NCI-H2227 (cell line): ENCODE measurements around the gene RAB25.
"Not testable (repeated sequence)": the region's sequence is repeated elsewhere in the genome, so short reads cannot be mapped to it uniquely, and the experiment has no call there.

Experiments used
- DNase-seq: peaks from one replicate; lab custom pipeline; 2025; ENCODE audit not compliant: unreplicated experiment; lab: John Stamatoyannopoulos, UW

The RAB25 gene

GRCh38 chr1:156054500-156055280, 6.3 kb upstream of the RAB25 start, which contains the start of gene LAMTOR2:
Gene LAMTOR2 (plus strand): TSS chr1:156054782. CDS start chr1:156054890, 108 bp downstream.
- peak; percentile 99 for DNase-seq

- DNase-seq = no peak
These were observed 5.5 kb upstream of the RAB25 start for GRCh38 chr1:156055281-156056048.

DNA sequence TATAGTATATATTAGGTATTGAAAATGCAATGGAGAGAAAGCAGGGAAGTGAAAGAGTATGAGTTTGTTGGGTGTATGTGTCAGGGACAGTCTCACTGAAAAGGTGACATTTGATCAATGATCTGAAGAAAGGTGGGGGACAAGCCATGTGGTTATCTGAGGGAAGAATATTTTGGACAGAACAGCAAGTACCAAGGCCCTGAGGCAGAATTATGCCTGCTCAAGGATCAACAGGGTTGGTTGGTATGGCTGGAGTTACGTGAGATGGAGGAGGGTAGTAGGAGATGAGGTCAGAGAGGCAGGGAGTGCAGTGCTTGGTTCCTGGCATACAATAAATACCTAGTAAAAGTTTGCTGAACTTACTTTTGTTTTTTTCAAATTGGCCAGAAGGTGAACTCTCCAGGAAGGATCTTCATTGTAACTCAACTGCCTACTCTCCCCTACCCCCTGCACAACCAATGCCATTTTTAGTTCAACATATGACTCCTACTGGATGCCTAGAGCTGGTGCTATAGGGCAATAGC, 4.6 kb upstream of the RAB25 start:
- DNase-seq = no peak

DNA sequence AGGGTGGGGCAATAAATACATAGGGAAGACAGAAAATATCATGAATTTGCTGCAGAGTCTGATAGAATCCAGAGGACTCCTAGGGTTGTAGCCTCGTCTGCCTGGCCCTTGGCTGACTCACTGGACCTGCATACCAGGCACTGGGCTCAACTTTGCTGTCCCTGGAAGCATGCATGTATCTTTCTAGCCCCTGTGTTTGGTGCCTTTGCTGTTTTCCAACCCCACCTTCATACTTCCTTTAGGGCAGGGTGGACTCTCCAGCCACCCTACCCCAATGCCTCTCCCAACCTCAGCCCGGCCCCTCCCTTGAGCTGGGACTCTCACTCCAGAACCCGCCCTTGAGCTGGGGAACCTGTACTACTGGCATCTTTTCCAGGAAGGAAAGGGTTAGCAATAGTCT, 1.2 kb downstream of the RAB25 start:
- DNase-seq = no peak

DNA sequence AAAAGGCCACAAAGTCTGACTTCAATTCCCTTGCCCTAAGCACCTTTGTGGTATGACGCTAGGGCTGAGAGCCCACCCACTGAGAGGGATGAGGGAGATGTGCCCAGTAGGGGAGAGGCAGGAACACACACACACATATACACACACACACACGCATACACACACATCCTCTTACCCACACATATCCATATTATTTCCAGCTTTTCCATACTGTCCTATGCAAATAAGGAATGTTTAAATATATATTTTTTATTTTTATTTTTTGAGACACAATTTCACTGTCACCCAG, 3.0 kb downstream of the RAB25 start:
- no peak for DNase-seq

DNA sequence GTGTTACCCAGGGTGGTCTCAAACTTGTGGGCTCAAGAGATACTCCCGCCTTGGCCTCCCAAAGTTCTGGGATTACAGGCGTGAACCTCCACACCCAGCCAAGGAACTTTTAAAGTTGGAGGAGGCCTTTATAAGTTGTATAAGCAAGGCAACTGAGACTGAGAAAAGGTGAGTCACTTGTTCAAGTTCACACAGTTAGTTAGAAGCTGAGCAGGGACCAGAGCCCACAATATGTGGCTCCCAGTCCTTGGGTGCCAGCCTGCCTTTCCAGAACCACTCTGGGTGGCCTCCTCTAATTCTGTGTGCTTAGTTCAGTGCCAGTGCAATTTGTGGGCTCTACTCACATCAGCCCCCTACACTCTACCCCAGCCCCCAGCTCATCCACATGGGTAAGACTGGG, 3.7 kb downstream of the RAB25 start:
- no peak for DNase-seq

DNA sequence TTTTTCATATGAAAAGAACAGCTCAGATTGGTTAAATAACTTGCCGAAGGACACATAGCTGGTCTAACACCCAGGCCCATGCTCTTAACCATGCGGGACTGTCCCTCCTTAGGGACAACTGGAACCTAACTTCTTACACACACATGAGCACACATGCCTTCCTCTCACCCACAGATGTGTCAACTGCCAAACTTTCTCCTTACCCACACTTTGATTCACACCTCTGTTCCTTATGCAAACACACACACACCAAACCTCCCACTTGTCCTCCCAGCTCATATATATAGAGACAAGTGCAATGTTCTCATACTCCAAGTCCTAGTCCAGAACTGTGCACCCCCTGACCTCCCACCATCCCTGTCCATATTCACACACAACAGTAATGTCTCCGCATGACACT, 4.3 kb downstream of the RAB25 start:
- no peak for DNase-seq

GRCh38 chr1:156065871-156066270, 4.9 kb downstream of the RAB25 start:
- no peak for DNase-seq

DNA sequence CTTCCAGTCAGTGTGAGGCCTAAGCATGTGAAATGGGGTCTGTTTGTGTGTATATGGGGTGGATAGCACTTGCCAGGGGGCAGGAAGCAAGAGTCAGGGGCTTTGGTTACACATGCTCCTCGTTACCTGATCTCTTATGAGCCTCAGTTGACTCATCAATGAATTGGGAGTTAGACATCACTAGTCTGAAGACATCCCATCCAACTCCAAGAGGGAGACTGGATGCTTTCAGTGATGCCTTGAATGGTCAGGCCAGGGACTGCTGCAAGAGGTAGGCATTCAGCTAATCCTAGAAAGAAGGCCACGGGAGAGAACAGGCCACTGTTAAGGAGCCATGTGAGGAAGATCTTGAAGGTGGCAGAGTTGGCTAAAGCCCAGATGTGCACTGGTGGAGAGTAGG, 6.3 kb downstream of the RAB25 start:
- no peak for DNase-seq

DNA sequence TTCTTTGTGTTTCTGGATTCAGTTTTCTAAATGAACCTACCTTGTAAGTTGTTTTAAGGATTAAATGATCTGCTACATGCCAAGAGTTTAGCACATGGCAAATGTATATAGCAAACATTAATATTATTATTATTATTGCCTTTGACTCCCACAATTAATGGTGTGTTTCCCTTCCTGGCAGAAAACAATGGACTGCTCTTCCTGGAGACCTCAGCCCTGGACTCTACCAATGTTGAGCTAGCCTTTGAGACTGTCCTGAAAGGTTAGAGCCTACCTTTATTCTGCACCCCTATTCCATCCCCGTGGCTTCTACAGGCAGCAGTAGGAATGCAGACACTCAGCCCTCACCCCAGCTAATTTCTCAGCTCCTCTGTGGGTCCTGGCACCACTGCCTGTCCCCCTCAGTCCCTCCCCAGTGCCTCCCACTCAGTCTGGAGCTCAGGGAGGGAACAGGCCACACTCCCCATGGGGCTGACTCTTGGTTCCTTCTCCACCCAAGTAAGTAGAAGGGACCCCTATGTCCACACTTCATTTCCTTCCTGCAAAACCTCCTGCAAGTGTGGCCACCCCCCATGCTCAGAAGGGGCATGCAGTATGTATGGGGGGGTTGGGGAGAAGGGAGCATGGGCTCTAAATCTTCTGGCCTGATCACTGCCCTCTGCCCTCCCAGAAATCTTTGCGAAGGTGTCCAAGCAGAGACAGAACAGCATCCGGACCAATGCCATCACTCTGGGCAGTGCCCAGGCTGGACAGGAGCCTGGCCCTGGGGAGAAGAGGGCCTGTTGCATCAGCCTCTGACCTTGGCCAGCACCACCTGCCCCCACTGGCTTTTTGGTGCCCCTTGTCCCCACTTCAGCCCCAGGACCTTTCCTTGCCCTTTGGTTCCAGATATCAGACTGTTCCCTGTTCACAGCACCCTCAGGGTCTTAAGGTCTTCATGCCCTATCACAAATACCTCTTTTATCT, 8.8 kb downstream of the RAB25 start:
- DNase-seq = no peak

DNA sequence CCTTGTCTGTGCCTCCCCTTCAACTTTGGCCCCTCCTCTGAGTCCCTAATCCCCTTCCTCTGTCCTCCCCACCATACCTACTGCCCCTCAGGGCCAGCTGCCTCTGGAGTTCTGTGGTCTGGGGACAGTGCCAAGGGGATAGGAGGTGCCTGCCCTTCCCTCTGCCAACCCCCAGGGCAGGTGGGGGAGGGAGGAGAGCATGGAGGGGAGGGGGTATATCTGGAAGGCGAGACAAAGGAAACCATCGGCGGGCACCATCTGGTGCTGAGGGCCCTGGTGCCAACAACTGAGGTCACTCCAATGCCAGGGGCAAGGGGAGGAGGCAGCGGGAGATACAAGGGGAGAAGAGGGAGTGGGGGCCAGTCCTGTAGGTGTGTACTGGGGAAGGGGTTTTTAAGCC, 9.6 kb downstream of the RAB25 start:
- no peak for DNase-seq

DNA sequence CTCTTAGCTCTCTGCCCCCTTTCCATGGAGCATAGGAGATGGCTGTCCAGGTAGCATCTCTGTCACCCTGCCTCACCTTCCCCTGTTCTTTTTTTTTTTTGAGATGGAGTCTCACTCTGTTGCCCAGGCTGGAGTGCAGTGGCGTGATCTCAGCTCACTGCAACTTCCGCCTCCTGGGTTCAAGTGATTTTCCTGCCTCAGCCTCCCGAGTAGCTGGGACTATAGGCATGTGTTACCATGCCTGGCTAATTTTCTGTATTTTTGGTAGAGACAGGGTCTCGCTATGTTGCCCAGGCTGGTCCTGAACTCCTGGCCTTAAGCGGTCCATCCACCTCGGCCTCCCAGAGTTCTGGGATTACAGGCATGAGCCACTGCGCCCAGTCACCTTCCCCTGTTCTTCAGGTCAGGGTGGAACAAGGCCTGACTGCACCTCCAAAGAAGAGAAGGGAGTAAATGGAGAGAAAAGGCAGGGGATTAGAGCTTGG, 10.4 kb downstream of the RAB25 start:
- DNase-seq = not testable (repeated sequence)

DNA sequence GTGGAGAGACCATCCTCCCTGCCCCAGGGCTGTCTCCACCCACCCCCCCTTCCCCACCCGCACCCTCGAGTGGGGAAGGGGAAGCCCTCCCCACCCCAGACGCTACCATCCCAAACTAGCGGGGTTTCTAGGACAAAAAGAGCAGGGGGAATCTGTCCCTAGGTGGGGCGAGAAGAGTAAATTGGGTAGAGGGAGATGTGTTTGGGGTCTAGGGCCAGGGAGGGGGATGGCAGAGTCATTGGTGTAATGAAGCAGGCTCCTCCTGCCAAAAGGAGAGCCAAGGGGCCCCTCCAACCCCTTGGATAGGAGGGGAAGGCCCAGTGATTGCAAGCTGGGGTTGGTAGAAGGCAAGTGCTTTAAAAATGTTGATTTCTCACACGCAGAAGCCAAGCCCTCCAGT, 11.3 kb downstream of the RAB25 start:
- DNase-seq = no peak

DNA sequence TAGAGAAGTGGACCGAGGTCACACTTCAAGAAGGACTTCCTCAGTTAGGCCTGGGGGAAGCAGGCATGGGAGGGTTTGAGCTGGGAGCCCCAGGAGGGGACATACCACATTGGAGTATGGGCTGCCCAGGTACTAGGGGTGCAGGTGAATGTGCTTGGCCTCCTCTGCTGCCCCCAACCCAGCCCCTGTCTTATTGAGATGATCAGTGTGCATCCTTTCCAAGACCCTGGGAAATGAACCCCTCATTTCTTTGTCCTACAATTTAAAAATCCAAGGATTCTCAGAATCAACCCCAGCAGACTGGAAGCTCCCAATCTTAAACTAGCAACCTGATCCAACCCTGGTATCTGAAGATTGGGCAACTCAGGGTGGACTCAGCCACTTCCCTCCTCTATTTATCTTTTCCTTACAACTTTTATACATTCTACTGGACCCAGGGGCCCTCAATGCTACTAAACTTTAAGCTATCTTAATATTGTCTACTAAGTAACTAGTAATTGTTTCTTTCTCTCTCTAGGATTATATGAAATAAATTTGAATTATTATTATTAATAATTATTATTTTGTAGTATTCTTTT, 12.2 kb downstream of the RAB25 start:
- no peak for DNase-seq

- DNase-seq = no peak
These were observed 12.8 kb downstream of the RAB25 start for GRCh38 chr1:156073740-156074139.

GRCh38 chr1:156074661-156075060, 13.7 kb downstream of the RAB25 start:
- DNase-seq = no peak

GRCh38 chr1:156075162-156075561, 14.2 kb downstream of the RAB25 start:
- no peak for DNase-seq

- no peak for DNase-seq
These were observed 14.8 kb downstream of the RAB25 start for GRCh38 chr1:156075775-156076204.

- no peak for DNase-seq
These were observed 15.9 kb downstream of the RAB25 start for GRCh38 chr1:156076609-156077429.

GRCh38 chr1:156077430-156077760, 16.4 kb downstream of the RAB25 start:
- no peak for DNase-seq
